HL-60 (cell line): ENCODE results near the gene ANKDD1B.

ENCODE experiments used
- GABPA ChIP-seq: IDR thresholded peaks from 2 replicates; pipeline ENCODE4 v1.6.1; 2012; ENCODE audit warnings: low read depth
- POLR2AphosphoS5 ChIP-seq: IDR thresholded peaks from 2 replicates; pipeline ENCODE4 v1.6.1; 2012; ENCODE audit warnings: low read depth
- TF ChIP-seq, protein P1 (sequence below): IDR thresholded peaks from one replicate; pipeline ENCODE4 v1.5.1; 2011; ENCODE audit warnings: low read length, control low read depth, inconsistent platforms; ENCODE audit not compliant: insufficient read depth
- TF ChIP-seq, protein P2 (sequence below): IDR thresholded peaks from 2 replicates; pipeline ENCODE4 v1.6.1; 2012; ENCODE audit warnings: low read depth; ENCODE audit not compliant: insufficient replicate concordance

DNA sequence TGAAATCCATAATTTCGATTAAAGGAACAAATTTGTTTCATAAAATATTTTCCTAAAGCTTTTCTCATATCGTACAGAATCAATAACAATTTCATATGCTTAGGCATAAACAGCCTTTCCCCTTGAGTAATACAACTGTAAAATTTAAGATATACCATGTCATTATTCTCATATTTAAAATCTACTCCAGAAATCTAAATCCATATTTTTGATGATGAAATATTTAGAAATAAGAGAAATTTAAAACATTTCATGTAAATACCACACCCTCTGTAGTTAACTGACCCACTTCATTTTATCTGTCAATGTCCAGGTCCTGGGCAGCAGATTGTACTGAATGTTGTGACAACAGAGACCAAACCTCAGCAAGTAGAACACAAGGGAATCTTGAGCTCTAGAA, 100.8 kb downstream of the ANKDD1B start:
- TF ChIP-seq, protein P1, sequence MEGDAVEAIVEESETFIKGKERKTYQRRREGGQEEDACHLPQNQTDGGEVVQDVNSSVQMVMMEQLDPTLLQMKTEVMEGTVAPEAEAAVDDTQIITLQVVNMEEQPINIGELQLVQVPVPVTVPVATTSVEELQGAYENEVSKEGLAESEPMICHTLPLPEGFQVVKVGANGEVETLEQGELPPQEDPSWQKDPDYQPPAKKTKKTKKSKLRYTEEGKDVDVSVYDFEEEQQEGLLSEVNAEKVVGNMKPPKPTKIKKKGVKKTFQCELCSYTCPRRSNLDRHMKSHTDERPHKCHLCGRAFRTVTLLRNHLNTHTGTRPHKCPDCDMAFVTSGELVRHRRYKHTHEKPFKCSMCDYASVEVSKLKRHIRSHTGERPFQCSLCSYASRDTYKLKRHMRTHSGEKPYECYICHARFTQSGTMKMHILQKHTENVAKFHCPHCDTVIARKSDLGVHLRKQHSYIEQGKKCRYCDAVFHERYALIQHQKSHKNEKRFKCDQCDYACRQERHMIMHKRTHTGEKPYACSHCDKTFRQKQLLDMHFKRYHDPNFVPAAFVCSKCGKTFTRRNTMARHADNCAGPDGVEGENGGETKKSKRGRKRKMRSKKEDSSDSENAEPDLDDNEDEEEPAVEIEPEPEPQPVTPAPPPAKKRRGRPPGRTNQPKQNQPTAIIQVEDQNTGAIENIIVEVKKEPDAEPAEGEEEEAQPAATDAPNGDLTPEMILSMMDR = no peak
- no peak for TF ChIP-seq POLR2AphosphoS5
- TF ChIP-seq GABPA = no peak
- TF ChIP-seq, protein P2, sequence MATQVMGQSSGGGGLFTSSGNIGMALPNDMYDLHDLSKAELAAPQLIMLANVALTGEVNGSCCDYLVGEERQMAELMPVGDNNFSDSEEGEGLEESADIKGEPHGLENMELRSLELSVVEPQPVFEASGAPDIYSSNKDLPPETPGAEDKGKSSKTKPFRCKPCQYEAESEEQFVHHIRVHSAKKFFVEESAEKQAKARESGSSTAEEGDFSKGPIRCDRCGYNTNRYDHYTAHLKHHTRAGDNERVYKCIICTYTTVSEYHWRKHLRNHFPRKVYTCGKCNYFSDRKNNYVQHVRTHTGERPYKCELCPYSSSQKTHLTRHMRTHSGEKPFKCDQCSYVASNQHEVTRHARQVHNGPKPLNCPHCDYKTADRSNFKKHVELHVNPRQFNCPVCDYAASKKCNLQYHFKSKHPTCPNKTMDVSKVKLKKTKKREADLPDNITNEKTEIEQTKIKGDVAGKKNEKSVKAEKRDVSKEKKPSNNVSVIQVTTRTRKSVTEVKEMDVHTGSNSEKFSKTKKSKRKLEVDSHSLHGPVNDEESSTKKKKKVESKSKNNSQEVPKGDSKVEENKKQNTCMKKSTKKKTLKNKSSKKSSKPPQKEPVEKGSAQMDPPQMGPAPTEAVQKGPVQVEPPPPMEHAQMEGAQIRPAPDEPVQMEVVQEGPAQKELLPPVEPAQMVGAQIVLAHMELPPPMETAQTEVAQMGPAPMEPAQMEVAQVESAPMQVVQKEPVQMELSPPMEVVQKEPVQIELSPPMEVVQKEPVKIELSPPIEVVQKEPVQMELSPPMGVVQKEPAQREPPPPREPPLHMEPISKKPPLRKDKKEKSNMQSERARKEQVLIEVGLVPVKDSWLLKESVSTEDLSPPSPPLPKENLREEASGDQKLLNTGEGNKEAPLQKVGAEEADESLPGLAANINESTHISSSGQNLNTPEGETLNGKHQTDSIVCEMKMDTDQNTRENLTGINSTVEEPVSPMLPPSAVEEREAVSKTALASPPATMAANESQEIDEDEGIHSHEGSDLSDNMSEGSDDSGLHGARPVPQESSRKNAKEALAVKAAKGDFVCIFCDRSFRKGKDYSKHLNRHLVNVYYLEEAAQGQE = no peak
